Peyer's patch (tissue), 4 donors: ENCODE results near the gene IFI27L1. TPM values are rescaled to one million over a fixed set of nuclear protein-coding genes. Genes with fewer than 3 reads are reported as not detected.

Experiments
- DNase-seq, 3 donors: peaks; one replicate each; pipeline ENCODE4 v3.0.0-alpha.2; 2017 to 2019
- H3K27ac ChIP-seq, 4 donors: fragments of 200-600 bp; sonication (generic); one replicate each; pipeline ENCODE4 v1.5.1; 2016 to 2019
- H3K27me3 ChIP-seq, 2 donors: fragments of 200-600 bp; sonication (generic); one replicate each; pipeline ENCODE4 v1.5.1; 2019
- H3K36me3 ChIP-seq, 3 donors: fragments of 200-600 bp; sonication (generic); one replicate each; pipeline ENCODE4 v1.5.1; 2016 to 2019
- H3K4me1 ChIP-seq, 4 donors: fragments of 200-600 bp; sonication (generic); one replicate each; pipeline ENCODE4 v1.5.1; 2016 to 2019
- H3K4me3 ChIP-seq, 4 donors: fragments of 200-600 bp; sonication (generic); 1 replicate in 3 of 4; 2 replicates in 1 of 4; pipeline ENCODE4 v1.5.1; 2016 to 2019; ENCODE audit warnings: mild to moderate bottlenecking in 1 of 4
- H3K9me3 ChIP-seq, 4 donors: fragments of 200-600 bp; sonication (generic); one replicate each; pipeline ENCODE4 v1.5.1; 2016 to 2019; ENCODE audit warnings: mild to moderate bottlenecking in 1 of 4
- POLR2A ChIP-seq, 2 donors: fragments of 450-650 bp; IDR thresholded peaks; one replicate each; pipeline ENCODE4 v1.5.1; 2017; ENCODE audit warnings: antibody characterized with exemption in 2 of 2, mild to moderate bottlenecking in 2 of 2, moderate library complexity in 2 of 2
- total RNA-seq, 4 donors: library from RNA; depleted of rRNA; stranded (reverse); fragments of >200 nt; gene quantifications; one replicate each; pipeline ENCODE4 v1.1.0, GENCODE V29; 2016
- TF ChIP-seq, protein P1 (sequence below), 6 experiments: fragments of 450-650 bp in 4 of 6; fragments of 200-600 bp in 2 of 6; sonication (generic) in 1 of 6; IDR thresholded peaks; one replicate each; pipeline ENCODE4 v1.5.1; 2017 to 2019; ENCODE audit warnings: antibody characterized with exemption in 6 of 6, mild to moderate bottlenecking in 3 of 6, moderate library complexity in 1 of 6

Gene IFI27L1
- total RNA-seq, 4 donors from 2014 or later: 4.9 to 14.7 (median 6.6) TPM

DNA sequence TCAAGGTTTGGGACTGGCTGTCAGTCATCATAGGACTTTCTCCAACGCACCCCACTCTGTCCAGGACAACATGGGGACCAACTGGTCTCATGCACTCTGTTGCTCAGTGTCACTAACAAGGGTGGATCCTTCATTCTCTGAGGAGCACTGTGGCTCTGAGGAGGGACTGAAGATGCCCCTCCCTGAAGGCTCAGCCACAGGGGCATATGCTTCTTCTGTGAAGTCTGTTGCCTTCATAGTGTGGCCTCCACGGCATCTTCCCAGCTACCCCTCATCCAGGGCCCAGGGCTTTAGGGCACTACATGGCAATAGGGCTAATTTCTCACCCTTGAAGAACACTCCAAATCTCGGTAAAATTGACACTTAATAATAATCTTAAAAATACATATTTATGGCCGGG, 62.6 kb downstream of the IFI27L1 start:
- Histone ChIP-seq H3K27ac (no peak overlapping the region), H3K4me1 (no peaks in the 10 kb centered on the region), H3K9me3 (no peaks in the 10 kb centered on the region), H3K4me3 (no peak overlapping the region), H3K36me3 (no peaks in the 10 kb centered on the region), H3K27me3 (no peaks in the 10 kb centered on the region)
- DNase-seq: no peak
- TF ChIP-seq POLR2A (IDR thresholded peaks at IDR 0.05): no peak
- TF ChIP-seq, protein P1, sequence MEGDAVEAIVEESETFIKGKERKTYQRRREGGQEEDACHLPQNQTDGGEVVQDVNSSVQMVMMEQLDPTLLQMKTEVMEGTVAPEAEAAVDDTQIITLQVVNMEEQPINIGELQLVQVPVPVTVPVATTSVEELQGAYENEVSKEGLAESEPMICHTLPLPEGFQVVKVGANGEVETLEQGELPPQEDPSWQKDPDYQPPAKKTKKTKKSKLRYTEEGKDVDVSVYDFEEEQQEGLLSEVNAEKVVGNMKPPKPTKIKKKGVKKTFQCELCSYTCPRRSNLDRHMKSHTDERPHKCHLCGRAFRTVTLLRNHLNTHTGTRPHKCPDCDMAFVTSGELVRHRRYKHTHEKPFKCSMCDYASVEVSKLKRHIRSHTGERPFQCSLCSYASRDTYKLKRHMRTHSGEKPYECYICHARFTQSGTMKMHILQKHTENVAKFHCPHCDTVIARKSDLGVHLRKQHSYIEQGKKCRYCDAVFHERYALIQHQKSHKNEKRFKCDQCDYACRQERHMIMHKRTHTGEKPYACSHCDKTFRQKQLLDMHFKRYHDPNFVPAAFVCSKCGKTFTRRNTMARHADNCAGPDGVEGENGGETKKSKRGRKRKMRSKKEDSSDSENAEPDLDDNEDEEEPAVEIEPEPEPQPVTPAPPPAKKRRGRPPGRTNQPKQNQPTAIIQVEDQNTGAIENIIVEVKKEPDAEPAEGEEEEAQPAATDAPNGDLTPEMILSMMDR (IDR thresholded peaks at IDR 0.05): no peak

DNA sequence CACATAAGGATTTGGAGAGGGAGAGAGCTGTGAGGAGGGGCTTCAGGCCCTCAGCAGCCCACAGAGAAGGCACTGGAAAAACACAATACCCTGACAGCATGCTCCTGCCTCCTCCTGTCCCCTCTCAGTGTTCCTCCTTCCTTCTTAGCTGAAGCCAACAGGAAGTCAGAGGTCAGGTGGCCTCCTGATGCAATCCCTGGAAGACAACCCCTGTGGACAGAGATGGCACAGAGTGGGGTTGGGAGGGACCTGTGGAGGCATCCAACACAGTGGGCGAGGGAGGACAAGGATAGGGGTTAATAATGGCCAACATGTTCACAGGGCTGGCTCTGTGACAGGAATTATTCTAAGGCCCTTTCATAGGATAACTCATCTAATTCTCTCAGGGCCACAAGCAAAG, 63.7 kb downstream of the IFI27L1 start:
- Histone ChIP-seq H3K4me3 (no peak overlapping the region), H3K4me1 (no peaks in the 10 kb centered on the region), H3K27me3 (no peaks in the 10 kb centered on the region), H3K36me3 (no peaks in the 10 kb centered on the region), H3K27ac (no peak overlapping the region), H3K9me3 (no peaks in the 10 kb centered on the region)
- no peak for DNase-seq
- TF ChIP-seq POLR2A (IDR thresholded peaks at IDR 0.05): no peak
- TF ChIP-seq, protein P1 (IDR thresholded peaks at IDR 0.05): no peak

DNA sequence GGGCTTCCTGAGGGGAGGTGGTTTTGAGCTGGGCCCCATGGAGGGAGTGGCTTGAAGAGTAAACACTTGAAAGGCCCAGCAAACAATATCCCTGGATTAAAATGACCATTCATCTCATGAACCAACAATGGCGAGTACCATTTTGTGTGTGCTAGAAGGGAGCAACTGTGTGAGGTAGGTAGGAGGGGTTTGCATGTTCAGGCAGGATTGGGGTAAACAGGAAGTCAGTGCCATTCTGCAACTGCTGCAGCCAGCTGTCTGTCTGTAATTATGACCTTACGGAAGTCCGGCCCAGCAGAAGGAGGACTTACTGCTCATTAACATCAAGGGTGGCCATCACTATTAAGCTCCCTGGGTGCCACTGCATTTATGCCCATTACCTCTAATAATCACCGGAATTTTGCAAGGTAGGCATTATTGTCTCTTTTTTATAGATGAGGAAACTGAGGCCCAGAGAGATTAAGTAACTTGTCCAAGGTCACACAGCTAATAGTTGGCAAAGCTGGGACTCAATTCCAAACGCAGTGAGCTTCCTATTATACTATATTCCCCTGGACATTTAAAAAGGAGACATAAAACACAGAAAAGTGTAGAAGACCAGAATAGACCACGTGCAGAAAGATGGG, 64.9 kb downstream of the IFI27L1 start:
- Histone ChIP-seq H3K9me3 (no peaks in the 10 kb centered on the region), H3K4me1 (no peaks in the 10 kb centered on the region), H3K27me3 (no peaks in the 10 kb centered on the region), H3K36me3 (no peaks in the 10 kb centered on the region), H3K27ac (no peak overlapping the region), H3K4me3 (no peak overlapping the region)
- TF ChIP-seq, protein P1 (IDR thresholded peaks at IDR 0.05): no peak
- no peak for TF ChIP-seq POLR2A (IDR thresholded peaks at IDR 0.05)
- no peak for DNase-seq

Other genes with a start within 250 kb of the IFI27L1 start
- gene FAM181A, start 154.0 kb upstream of the IFI27L1 start, total RNA-seq: not detected
- 10 to 100 TPM in 1 of 4 donors, 1 to 10 TPM in 3; 3.2 to 32.2 (median 5.4) TPM for gene ASB2, start 104.7 kb upstream of the IFI27L1 start, total RNA-seq
- gene CCDC197, start 84.0 kb upstream of the IFI27L1 start, total RNA-seq: not detected
- 1 to 10 TPM in 3 of 4 donors, not detected in 1; 3.4 to 4.9 (median 3.6) TPM for gene OTUB2, start 55.0 kb upstream of the IFI27L1 start, total RNA-seq
- gene DDX24, start 108 bp upstream of the IFI27L1 start, total RNA-seq: 100 to 1,000 TPM in 1 of 4 donors, 10 to 100 TPM in 3; 66.2 to 210 (median 72.5) TPM
- gene IFI27, start 29.4 kb downstream of the IFI27L1 start, total RNA-seq: 100 to 1,000 TPM; 163 to 668 (median 294) TPM
- gene IFI27L2, start 48.3 kb downstream of the IFI27L1 start, total RNA-seq: 10 to 100 TPM; 26.5 to 91.1 (median 63.9) TPM
- gene PPP4R4, start 93.0 kb downstream of the IFI27L1 start, total RNA-seq: 1 to 10 TPM in 2 of 4 donors, not detected in 2; 2.5 to 5.0 TPM
- gene SERPINA10, start 212.0 kb downstream of the IFI27L1 start, total RNA-seq: not detected
- gene SERPINA6, start 242.0 kb downstream of the IFI27L1 start, total RNA-seq: not detected